Activated CD4-positive, alpha-beta T cell treated with anti-CD3 and anti-CD28 coated beads for 36 hours (primary cell): Measurements from ENCODE around the gene MFAP4. TPM values are rescaled to one million over a fixed set of nuclear protein-coding genes. Genes with fewer than 3 reads are reported as not detected.

Experiments used
- ATAC-seq: fragments of 200-7000 bp; cut with Tn5 transposase; one replicate; pipeline ENCODE4 v1.10.0; 2021; ENCODE audit warnings: mild to moderate bottlenecking, moderate library complexity
- CTCF ChIA-PET: fragments of 350-600 bp; sonication (Branson Sonifier 250); formaldehyde crosslinking; loops from one replicate; lab custom pipeline; 2021; ENCODE audit warnings: antibody characterized with exemption; lab: Charles Lee
- POLR2A ChIA-PET: fragments of 350-600 bp; sonication (Branson Sonifier 250); formaldehyde crosslinking; loops from one replicate; lab custom pipeline; 2021; ENCODE audit warnings: antibody characterized with exemption, inconsistent platforms; lab: Charles Lee
- DNase-seq: peaks from one replicate; pipeline ENCODE4 v3.0.0-alpha.2; 2020
- H3K27ac Mint-ChIP-seq: one replicate; pipeline ENCODE4 v1.8.0; 2021; ENCODE audit warnings: mixed read lengths
- H3K27me3 Mint-ChIP-seq: one replicate; pipeline ENCODE4 v1.8.0; 2021; ENCODE audit warnings: mixed read lengths
- H3K36me3 Mint-ChIP-seq: one replicate; pipeline ENCODE4 v1.8.0; 2021; ENCODE audit warnings: low read depth, mixed read lengths
- H3K4me1 Mint-ChIP-seq: one replicate; pipeline ENCODE4 v1.8.0; 2021; ENCODE audit warnings: mixed read lengths
- H3K4me3 Mint-ChIP-seq: one replicate; pipeline ENCODE4 v1.8.0; 2021; ENCODE audit warnings: mild to moderate bottlenecking, moderate library complexity, mixed read lengths
- H3K9me3 Mint-ChIP-seq: one replicate; pipeline ENCODE4 v1.8.0; 2021; ENCODE audit warnings: low read depth, mixed read lengths
- intact Hi-C, 2 experiments: fragments of 100-400 bp; cut with DNase I in 1 of 2; cut with micrococcal nuclease in 1 of 2; formaldehyde crosslinking; loops; one replicate each; pipeline versions ENCODE4 v1.14.2 to v1.15.1; 2022 to 2024; cut with DNase I, micrococcal nuclease
- total RNA-seq, 2 experiments: library from RNA; stranded (reverse); gene quantifications; one replicate each; pipeline ENCODE4 v1.2.3, GENCODE V29; 2021

The MFAP4 gene
- total RNA-seq, 2 experiments from 2014 or later = not detected

- Mint-ChIP-seq H3K4me1 (peaks cover 11% of the 10 kb centered on the region), H3K27ac (no peak overlapping the region)
- ATAC-seq = no peak
These were observed 5.1 kb downstream of the MFAP4 start for GRCh38 chr17:19381741-19382444.

GRCh38 chr17:19381361-19381740 lies 5.6 kb downstream of the MFAP4 start:
- Mint-ChIP-seq H3K27ac (no peak overlapping the region), H3K36me3 (peaks cover 21% of the 10 kb centered on the region), H3K9me3 (no peaks in the 10 kb centered on the region), H3K4me1 (peaks cover 11% of the 10 kb centered on the region), H3K4me3 (no peak overlapping the region), H3K27me3 (no peaks in the 10 kb centered on the region)
- intact Hi-C loops = no loop called here
- POLR2A ChIA-PET = no interaction called here
- no peak for ATAC-seq
- CTCF ChIA-PET = no interaction called here
- DNase-seq = no peak

More at GRCh38 chr17:19381741-19382444, 5.1 kb downstream of the MFAP4 start:
- ChIA-PET POLR2A (no interaction called here), CTCF (no interaction called here)
- intact Hi-C loops = no loop called here
- Mint-ChIP-seq H3K9me3 (no peaks in the 10 kb centered on the region), H3K27me3 (no peaks in the 10 kb centered on the region), H3K36me3 (peaks cover 21% of the 10 kb centered on the region), H3K4me3 (no peak overlapping the region)
- no peak for DNase-seq

GRCh38 chr17:19380481-19381301 lies 6.3 kb downstream of the MFAP4 start:
- ATAC-seq = no peak
- Mint-ChIP-seq H3K4me1 (peaks cover 9% of the 10 kb centered on the region), H3K27me3 (no peaks in the 10 kb centered on the region), H3K4me3 (no peak overlapping the region), H3K9me3 (no peaks in the 10 kb centered on the region), H3K36me3 (peaks cover 21% of the 10 kb centered on the region), H3K27ac (no peak overlapping the region)
- intact Hi-C loops = no loop called here
- ChIA-PET CTCF (interaction anchor here (1.9 kb wide), 1 partner anchor 18 kb away, joined by 11 read pairs; the partner anchor contains the start of gene B9D1), POLR2A (no interaction called here)
- no peak for DNase-seq

GRCh38 chr17:19379361-19380065 lies 7.5 kb downstream of the MFAP4 start:
- Mint-ChIP-seq H3K27me3 (no peaks in the 10 kb centered on the region), H3K4me3 (peak overlapping the region; percentile 89), H3K27ac (no peak overlapping the region), H3K36me3 (peaks cover 20% of the 10 kb centered on the region), H3K9me3 (no peaks in the 10 kb centered on the region), H3K4me1 (peaks cover 10% of the 10 kb centered on the region)
- CTCF ChIA-PET = interaction anchor here (1.9 kb wide), 1 partner anchor 17 kb away, joined by 11 read pairs; the partner anchor contains the start of gene B9D1
- POLR2A ChIA-PET = no interaction called here
- ATAC-seq = no peak
- intact Hi-C loops = loop anchor here (5.0 to 10.0 kb wide), 6 partner anchors 68 to 598 kb away; partner anchors contain the start of genes AKAP10 (in 1 of the 2), ALDH3A2 (in 1 of the 2) and PRPSAP2 (in 1 of the 2)
- DNase-seq = no peak

- ATAC-seq = no peak
- no peaks in the 10 kb centered on the region for H3K27me3 Mint-ChIP-seq
- peaks cover 18% of the 10 kb centered on the region for H3K36me3 Mint-ChIP-seq
- peak within 1 kb of the TSS; percentile 98 for H3K27ac Mint-ChIP-seq
- H3K4me3 Mint-ChIP-seq = peak within 1 kb of the TSS; percentile 89
- DNase-seq = no peak
- CTCF ChIA-PET = interaction anchor here (0.7 to 1.9 kb wide), 9 partner anchors 7 to 1699 kb away, joined by 3 to 60 read pairs (median 7); partner anchors contain the start of gene B9D1
- POLR2A ChIA-PET = interaction anchor here (0.5 to 1.7 kb wide), 7 partner anchors 10 to 270 kb away, joined by 3 to 21 read pairs (median 4); partner anchors contain the start of genes ALDH3A2, B9D1 and SLC47A1
- H3K9me3 Mint-ChIP-seq = no peaks in the 10 kb centered on the region
- intact Hi-C loops = loop anchor here (1.0 to 10.0 kb wide), 10 partner anchors 16 to 631 kb away; partner anchors contain the start of genes ALDH3A2 (in 2 of the 2), B9D1 (in 2 of the 2), AKAP10 (in 1 of the 2) and PRPSAP2 (in 1 of the 2)
- peaks cover 16% of the 10 kb centered on the region for H3K4me1 Mint-ChIP-seq
These were observed 8.3 kb downstream of the MFAP4 start, which contains the start of gene MAPK7 for GRCh38 chr17:19378416-19379360. MAPK7 (plus strand) TSS chr17:19378498; CDS start chr17:19378901, 403 bp downstream.

- H3K27me3 Mint-ChIP-seq = no peaks in the 10 kb centered on the region
- H3K9me3 Mint-ChIP-seq = no peaks in the 10 kb centered on the region
- intact Hi-C loops = loop anchor here (1.0 to 10.0 kb wide), 12 partner anchors 16 to 1195 kb away; partner anchors contain the start of genes ALDH3A2 (in 2 of the 2), B9D1 (in 2 of the 2), AKAP10 (in 1 of the 2) and ALKBH5 (in 1 of the 2)
- peaks cover 16% of the 10 kb centered on the region for H3K4me1 Mint-ChIP-seq
- peak; percentile 97 for DNase-seq
- peak overlapping the region; percentile 98 for H3K27ac Mint-ChIP-seq
- peak overlapping the region; percentile 89 for H3K4me3 Mint-ChIP-seq
- ChIA-PET CTCF (interaction anchor here (0.6 to 1.9 kb wide), 12 partner anchors 8 to 1698 kb away, joined by 3 to 60 read pairs (median 4); partner anchors contain the start of gene B9D1), POLR2A (interaction anchor here (0.5 to 1.7 kb wide), 8 partner anchors 9 to 462 kb away, joined by 3 to 21 read pairs (median 4); partner anchors contain the start of genes ALDH3A2, B9D1 and SLC47A1)
- peaks cover 16% of the 10 kb centered on the region for H3K36me3 Mint-ChIP-seq
- peak; percentile 96 for ATAC-seq
These were observed 9.2 kb downstream of the MFAP4 start for GRCh38 chr17:19377602-19378415.

GRCh38 chr17:19376811-19377210 lies 10.2 kb downstream of the MFAP4 start:
- H3K4me1 Mint-ChIP-seq = peaks cover 20% of the 10 kb centered on the region
- H3K27me3 Mint-ChIP-seq = no peaks in the 10 kb centered on the region
- ChIA-PET CTCF (interaction anchor here (1.1 to 1.9 kb wide), 4 partner anchors 14 to 390 kb away, joined by 4 to 60 read pairs (median 10); partner anchors contain the start of gene B9D1), POLR2A (no interaction called here)
- H3K9me3 Mint-ChIP-seq = no peaks in the 10 kb centered on the region
- intact Hi-C loops = loop anchor here (1.0 to 10.0 kb wide), 8 partner anchors 70 to 1194 kb away; partner anchors contain the start of genes AKAP10 (in 1 of the 2), ALDH3A2 (in 1 of the 2), ALKBH5 (in 1 of the 2) and FAM83G (in 1 of the 2)
- DNase-seq (peak; percentile 42), ATAC-seq (no peak)
- H3K4me3 Mint-ChIP-seq = peak overlapping the region; percentile 89
- H3K36me3 Mint-ChIP-seq = peaks cover 16% of the 10 kb centered on the region
- H3K27ac Mint-ChIP-seq = peak overlapping the region; percentile 98

- Mint-ChIP-seq H3K27ac (no peak overlapping the region), H3K9me3 (no peaks in the 10 kb centered on the region), H3K36me3 (peaks cover 11% of the 10 kb centered on the region), H3K27me3 (no peaks in the 10 kb centered on the region), H3K4me1 (peaks cover 28% of the 10 kb centered on the region), H3K4me3 (no peak overlapping the region)
- no peak for ATAC-seq
- ChIA-PET CTCF (no interaction called here), POLR2A (no interaction called here)
- intact Hi-C loops = loop anchor here (2.0 to 10.0 kb wide), 7 partner anchors 72 to 1193 kb away; partner anchors contain the start of genes AKAP10 (in 1 of the 2), ALDH3A2 (in 1 of the 2), ALKBH5 (in 1 of the 2) and PRPSAP2 (in 1 of the 2)
- no peak for DNase-seq
These were observed 11.3 kb downstream of the MFAP4 start for GRCh38 chr17:19375732-19376131.

GRCh38 chr17:19374136-19374535 lies 12.9 kb downstream of the MFAP4 start:
- no peak for ATAC-seq
- intact Hi-C loops = loop anchor here in 1 of 2 experiments (10.0 kb wide), 1 partner anchor 271 kb away; the partner anchor contains the start of gene ALDH3A2
- peaks cover 41% of the 10 kb centered on the region for H3K4me1 Mint-ChIP-seq
- H3K27ac Mint-ChIP-seq = no peak overlapping the region
- H3K27me3 Mint-ChIP-seq = no peaks in the 10 kb centered on the region
- DNase-seq = no peak
- ChIA-PET CTCF (interaction anchor here (1.7 to 2.0 kb wide), 2 partner anchors 11 to 15 kb away, joined by 11 to 13 read pairs; partner anchors contain the start of gene B9D1), POLR2A (interaction anchor here (0.7 kb wide), 1 partner anchor 129 kb away, joined by 6 read pairs; no protein-coding TSS in a partner anchor)
- H3K4me3 Mint-ChIP-seq = no peak overlapping the region
- H3K9me3 Mint-ChIP-seq = no peaks in the 10 kb centered on the region
- H3K36me3 Mint-ChIP-seq = peaks cover under 1% of the 10 kb centered on the region
